SK-N-SH treated with all-trans-retinoic acid at 6 μM for 48 hours (cell line): Measurements from ENCODE around the gene PPP1CC.

Experiments used
- ARNTL ChIP-seq: fragments of 450-650 bp; formaldehyde crosslinking; IDR thresholded peaks from 2 replicates; pipeline ENCODE4 v1.5.0; 2020; ENCODE audit warnings: low read depth, mild to moderate bottlenecking, moderate library complexity, borderline replicate concordance
- CREB5 ChIP-seq: fragments of 250-450 bp; sonication (Bioruptor Pico); IDR thresholded peaks from 2 replicates; pipeline ENCODE4 v1.5.1; 2020; ENCODE audit warnings: low read depth, mild to moderate bottlenecking, moderate library complexity
- GLIS3 ChIP-seq: fragments of 250-450 bp; sonication (Bioruptor Pico); IDR thresholded peaks from 2 replicates; pipeline ENCODE4 v1.5.0; 2020; ENCODE audit warnings: mild to moderate bottlenecking, moderate library complexity
- PPARA ChIP-seq: fragments of 250-450 bp; sonication (Bioruptor Pico); IDR thresholded peaks from 2 replicates; pipeline ENCODE4 v1.5.0; 2020; ENCODE audit warnings: mild to moderate bottlenecking, borderline replicate concordance
- RARB ChIP-seq: fragments of 250-450 bp; sonication (Bioruptor Pico); IDR thresholded peaks from 2 replicates; pipeline ENCODE4 v1.8.0; 2021; ENCODE audit warnings: mild to moderate bottlenecking, moderate library complexity
- TSHZ2 ChIP-seq: fragments of 250-450 bp; sonication (Bioruptor Pico); IDR thresholded peaks from 2 replicates; pipeline ENCODE4 v1.5.0; 2020; ENCODE audit warnings: mild to moderate bottlenecking, moderate library complexity
- ZC3H10 ChIP-seq: fragments of 250-450 bp; sonication (Bioruptor Pico); IDR thresholded peaks from 2 replicates; pipeline ENCODE4 v1.5.1; 2021; ENCODE audit warnings: mild to moderate bottlenecking, moderate library complexity
- ZFP3 ChIP-seq: fragments of 250-450 bp; sonication (Bioruptor Pico); IDR thresholded peaks from 2 replicates; pipeline ENCODE4 v1.5.0; 2020; ENCODE audit warnings: mild to moderate bottlenecking, moderate library complexity
- ZFP30 ChIP-seq: fragments of 450-650 bp; formaldehyde crosslinking; IDR thresholded peaks from 2 replicates; pipeline ENCODE4 v1.5.0; 2022; ENCODE audit warnings: mild to moderate bottlenecking, moderate library complexity
- ZNF565 ChIP-seq: fragments of 450-650 bp; formaldehyde crosslinking; conservative IDR thresholded peaks from 2 replicates; pipeline ENCODE4 v1.5.0; 2020; ENCODE audit warnings: low read depth, mild to moderate bottlenecking, moderate library complexity
- ZNF8 ChIP-seq: fragments of 450-650 bp; formaldehyde crosslinking; IDR thresholded peaks from 2 replicates; pipeline ENCODE4 v1.5.0; 2020; ENCODE audit warnings: mild to moderate bottlenecking, moderate library complexity
- TF ChIP-seq, protein P1 (sequence below): fragments of 250-450 bp; sonication (Bioruptor Pico); IDR thresholded peaks from 2 replicates; pipeline ENCODE4 v1.8.0; 2020; ENCODE audit warnings: mild to moderate bottlenecking, moderate library complexity, borderline replicate concordance

- TF ChIP-seq GLIS3 (CRISPR knock-in tag): no peak
- no peak for TF ChIP-seq CREB5 (CRISPR knock-in tag)
- TF ChIP-seq PPARA (CRISPR knock-in tag): no peak
- no peak for TF ChIP-seq ZFP30 (CRISPR knock-in tag)
- TF ChIP-seq RARB (CRISPR knock-in tag): no peak
- no peak for TF ChIP-seq ZNF8 (CRISPR knock-in tag)
- TF ChIP-seq, protein P1, sequence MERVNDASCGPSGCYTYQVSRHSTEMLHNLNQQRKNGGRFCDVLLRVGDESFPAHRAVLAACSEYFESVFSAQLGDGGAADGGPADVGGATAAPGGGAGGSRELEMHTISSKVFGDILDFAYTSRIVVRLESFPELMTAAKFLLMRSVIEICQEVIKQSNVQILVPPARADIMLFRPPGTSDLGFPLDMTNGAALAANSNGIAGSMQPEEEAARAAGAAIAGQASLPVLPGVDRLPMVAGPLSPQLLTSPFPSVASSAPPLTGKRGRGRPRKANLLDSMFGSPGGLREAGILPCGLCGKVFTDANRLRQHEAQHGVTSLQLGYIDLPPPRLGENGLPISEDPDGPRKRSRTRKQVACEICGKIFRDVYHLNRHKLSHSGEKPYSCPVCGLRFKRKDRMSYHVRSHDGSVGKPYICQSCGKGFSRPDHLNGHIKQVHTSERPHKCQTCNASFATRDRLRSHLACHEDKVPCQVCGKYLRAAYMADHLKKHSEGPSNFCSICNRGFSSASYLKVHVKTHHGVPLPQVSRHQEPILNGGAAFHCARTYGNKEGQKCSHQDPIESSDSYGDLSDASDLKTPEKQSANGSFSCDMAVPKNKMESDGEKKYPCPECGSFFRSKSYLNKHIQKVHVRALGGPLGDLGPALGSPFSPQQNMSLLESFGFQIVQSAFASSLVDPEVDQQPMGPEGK (CRISPR knock-in tag): no peak
- no peak for TF ChIP-seq TSHZ2 (CRISPR knock-in tag)
- no peak for TF ChIP-seq ZFP3
- no peak for TF ChIP-seq ZC3H10
- no peak for TF ChIP-seq ZNF565 (CRISPR knock-in tag)
- no peak for TF ChIP-seq ARNTL
Observed at GRCh38 chr12:110750784-110751461, 8.2 kb upstream of the PPP1CC start.
